GM12878 (cell line): ENCODE measurements around the gene DRD3. TPM values are rescaled to one million over a fixed set of nuclear protein-coding genes. Genes with fewer than 3 reads are reported as not detected.

Experiments
- BCL3 ChIP-seq: IDR thresholded peaks from 2 replicates; pipeline ENCODE4 v1.6.1; 2011; ENCODE audit warnings: borderline replicate concordance, low read depth, mild to moderate bottlenecking, moderate library complexity, low read length; ENCODE audit not compliant: insufficient read depth, poor library complexity, severe bottlenecking
- CHD4 ChIP-seq: fragments of 200-600 bp; sonication (generic); IDR thresholded peaks from 2 replicates; pipeline ENCODE4 v1.6.1; 2016; ENCODE audit warnings: mild to moderate bottlenecking
- CUX1 ChIP-seq: IDR thresholded peaks from 2 replicates; pipeline ENCODE4 v1.6.1; 2012; ENCODE audit warnings: improper control_type of control experiment, low read depth, low read length; ENCODE audit not compliant: insufficient replicate concordance
- ETV6 ChIP-seq, 2 experiments: fragments of 450-650 bp in 1 of 2; IDR thresholded peaks in 1 of 2; conservative IDR thresholded peaks in 1 of 2; 2 replicates each; pipeline ENCODE4 v1.6.1; 2014; ENCODE audit warnings: antibody characterized with exemption in 1 of 2, borderline replicate concordance in 1 of 2, low read depth in 1 of 2, mild to moderate bottlenecking in 1 of 2, moderate library complexity in 1 of 2
- NRF1 ChIP-seq: conservative IDR thresholded peaks from 2 replicates; pipeline ENCODE4 v1.6.1; 2011; ENCODE audit warnings: mild to moderate bottlenecking, low read depth, low read length, improper control_type of control experiment
- polyA plus RNA-seq, 11 experiments: library from polyadenylated mRNA; depleted of rRNA in 4 of 11; unstranded in 6 of 11; stranded (reverse) in 5 of 11; fragments of >200 nt; fragmentation: Nextera tagmentation in 4 of 11; fragmentation: Illumina TruSeq in 1 of 11; extraction: Ambion mirVana in 4 of 11; extraction: Trizol in 1 of 11; gene quantifications; 1 replicate in 1 of 11; 2 replicates in 10 of 11; pipeline versions ENCODE4 v1.2.1 to v1.2.3, GENCODE V29; 2011 to 2016; ENCODE audit warnings: inconsistent platforms in 2 of 11, missing spikeins in 2 of 11, low read depth in 1 of 11
- total RNA-seq, 4 experiments: library from RNA; depleted of rRNA in 3 of 4; stranded (reverse); fragments of >200 nt in 3 of 4; fragmentation: Illumina TruSeq in 1 of 4; extraction: Trizol in 1 of 4; gene quantifications; 2 replicates each; pipeline versions ENCODE4 v1.2.1 to v1.2.3, GENCODE V29; 2013 to 2021
- TF ChIP-seq, protein P1 (sequence below): IDR thresholded peaks from 2 replicates; pipeline ENCODE4 v1.6.1; 2012; ENCODE audit warnings: mild to moderate bottlenecking, low read depth, low read length

The DRD3 gene
- total and polyA plus RNA-seq, 10 of the 15 experiments (the other 5 are each of a cell fraction or from before 2014, with no cell fraction given): not detected

- TF ChIP-seq NRF1 (no peak), CHD4 (no peak), BCL3 (no peak), CUX1 (no peak), ETV6 (conservative IDR thresholded peaks at IDR 0.05 in 1 of 2, IDR thresholded peaks at IDR 0.05 in 1 of 2; ENCODE audit: borderline replicate concordance in 1 of 2, low read depth in 1 of 2) (no peak)
- TF ChIP-seq, protein P1, sequence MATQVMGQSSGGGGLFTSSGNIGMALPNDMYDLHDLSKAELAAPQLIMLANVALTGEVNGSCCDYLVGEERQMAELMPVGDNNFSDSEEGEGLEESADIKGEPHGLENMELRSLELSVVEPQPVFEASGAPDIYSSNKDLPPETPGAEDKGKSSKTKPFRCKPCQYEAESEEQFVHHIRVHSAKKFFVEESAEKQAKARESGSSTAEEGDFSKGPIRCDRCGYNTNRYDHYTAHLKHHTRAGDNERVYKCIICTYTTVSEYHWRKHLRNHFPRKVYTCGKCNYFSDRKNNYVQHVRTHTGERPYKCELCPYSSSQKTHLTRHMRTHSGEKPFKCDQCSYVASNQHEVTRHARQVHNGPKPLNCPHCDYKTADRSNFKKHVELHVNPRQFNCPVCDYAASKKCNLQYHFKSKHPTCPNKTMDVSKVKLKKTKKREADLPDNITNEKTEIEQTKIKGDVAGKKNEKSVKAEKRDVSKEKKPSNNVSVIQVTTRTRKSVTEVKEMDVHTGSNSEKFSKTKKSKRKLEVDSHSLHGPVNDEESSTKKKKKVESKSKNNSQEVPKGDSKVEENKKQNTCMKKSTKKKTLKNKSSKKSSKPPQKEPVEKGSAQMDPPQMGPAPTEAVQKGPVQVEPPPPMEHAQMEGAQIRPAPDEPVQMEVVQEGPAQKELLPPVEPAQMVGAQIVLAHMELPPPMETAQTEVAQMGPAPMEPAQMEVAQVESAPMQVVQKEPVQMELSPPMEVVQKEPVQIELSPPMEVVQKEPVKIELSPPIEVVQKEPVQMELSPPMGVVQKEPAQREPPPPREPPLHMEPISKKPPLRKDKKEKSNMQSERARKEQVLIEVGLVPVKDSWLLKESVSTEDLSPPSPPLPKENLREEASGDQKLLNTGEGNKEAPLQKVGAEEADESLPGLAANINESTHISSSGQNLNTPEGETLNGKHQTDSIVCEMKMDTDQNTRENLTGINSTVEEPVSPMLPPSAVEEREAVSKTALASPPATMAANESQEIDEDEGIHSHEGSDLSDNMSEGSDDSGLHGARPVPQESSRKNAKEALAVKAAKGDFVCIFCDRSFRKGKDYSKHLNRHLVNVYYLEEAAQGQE: no peak
These were observed 67.6 kb downstream of the DRD3 start (continued) for GRCh38 chr3:114111060-114111770.
